ENCODE data around the gene NDUFS7.
"Not testable (repeated sequence)": the region's sequence is repeated elsewhere in the genome, so short reads cannot be mapped to it uniquely, and the experiment has no call there.

Gene NDUFS7

DNA sequence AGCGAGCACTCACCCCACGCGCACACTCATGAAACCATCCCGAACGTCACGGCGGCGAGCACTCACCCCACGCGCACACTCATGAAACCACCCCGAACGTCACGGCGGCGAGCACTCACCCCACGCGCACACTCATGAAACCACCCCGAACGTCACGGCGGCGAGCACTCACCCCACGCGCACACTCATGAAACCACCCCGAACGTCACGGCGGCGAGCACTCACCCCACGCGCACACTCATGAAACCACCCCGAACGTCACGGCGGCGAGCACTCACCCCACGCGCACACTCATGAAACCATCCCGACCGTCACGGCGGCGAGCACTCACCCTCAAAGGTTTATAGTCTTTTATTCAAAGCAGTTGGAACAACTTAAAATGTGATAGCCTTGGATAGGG, 36.4 kb downstream of the NDUFS7 start:
- DNase-seq: not testable (repeated sequence)

DNA sequence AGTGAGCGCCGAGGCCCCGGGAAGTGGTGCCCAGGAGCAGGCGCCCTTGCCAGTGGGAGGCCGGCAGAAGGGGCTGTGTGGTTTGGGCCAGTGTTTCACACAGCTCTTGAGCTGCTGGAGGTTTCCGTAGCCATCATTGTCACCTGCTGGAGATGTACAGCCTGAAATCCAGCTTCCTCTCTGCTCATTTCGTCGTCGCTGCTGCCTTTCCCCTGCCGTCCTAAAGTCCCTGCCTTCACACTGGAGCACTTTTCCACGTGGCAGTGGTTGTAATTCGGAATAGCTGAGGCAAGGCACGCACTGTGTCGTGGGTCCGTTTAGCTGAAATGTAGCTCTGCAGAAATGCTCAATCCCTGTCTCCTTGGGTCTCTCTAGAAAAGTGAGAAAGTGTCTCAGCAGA, 36.9 kb downstream of the NDUFS7 start:
- DNase-seq: no peak

DNA sequence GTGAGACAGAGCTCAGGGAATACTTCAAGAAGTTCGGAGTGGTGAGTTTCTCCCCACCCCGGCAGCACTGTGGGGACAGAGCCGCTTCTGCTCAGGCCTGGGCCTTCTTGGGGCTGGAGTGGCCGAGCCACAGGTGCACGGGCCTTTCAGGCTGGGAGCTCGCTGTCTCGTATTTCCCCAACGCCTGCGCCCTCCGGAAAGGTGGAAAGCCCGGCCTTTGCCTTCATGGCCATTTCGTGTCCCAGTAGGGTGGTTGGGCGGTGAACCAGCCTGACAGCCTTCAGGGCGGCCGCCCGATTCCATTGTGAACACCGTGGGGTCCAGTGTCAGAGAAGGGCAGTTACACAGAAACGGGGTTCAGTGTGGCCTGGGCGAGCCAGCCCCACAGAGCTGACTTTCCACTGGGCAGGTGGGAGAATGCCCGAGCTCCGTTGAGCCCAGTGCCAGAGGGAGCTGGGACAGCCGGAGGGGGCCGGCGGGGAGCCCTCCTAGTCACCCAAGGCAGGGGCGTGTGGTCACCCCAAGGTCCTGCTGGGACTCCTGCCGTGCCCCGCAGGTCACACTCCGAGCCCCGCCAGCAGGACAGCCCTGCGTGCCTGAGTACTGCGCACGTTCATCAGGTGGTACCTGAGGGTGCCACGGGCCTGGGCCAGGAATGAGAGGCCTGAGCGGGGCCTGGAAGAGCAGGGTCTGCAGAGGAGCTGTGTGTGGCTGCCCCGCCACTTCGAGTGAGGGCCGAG, 37.7 kb downstream of the NDUFS7 start:
- DNase-seq: no peak

DNA sequence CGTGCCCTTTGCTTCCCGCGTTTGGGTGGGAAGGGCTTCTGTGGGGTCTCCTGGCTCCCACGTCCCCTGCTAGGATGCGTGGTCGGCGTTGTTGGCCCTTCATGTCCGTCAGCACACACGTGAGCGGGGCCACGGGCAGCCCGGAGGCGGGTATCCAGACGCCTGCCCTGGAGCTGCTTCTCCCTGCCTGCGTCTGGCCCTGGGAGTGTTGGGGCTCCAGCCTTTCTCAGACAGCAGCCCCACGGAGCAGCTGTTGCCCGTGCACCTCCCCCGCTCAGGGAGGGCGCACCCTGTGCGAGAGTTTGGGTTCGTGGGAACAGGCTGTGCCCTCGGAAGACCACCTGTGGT, 38.2 kb downstream of the NDUFS7 start:
- no peak for DNase-seq

DNA sequence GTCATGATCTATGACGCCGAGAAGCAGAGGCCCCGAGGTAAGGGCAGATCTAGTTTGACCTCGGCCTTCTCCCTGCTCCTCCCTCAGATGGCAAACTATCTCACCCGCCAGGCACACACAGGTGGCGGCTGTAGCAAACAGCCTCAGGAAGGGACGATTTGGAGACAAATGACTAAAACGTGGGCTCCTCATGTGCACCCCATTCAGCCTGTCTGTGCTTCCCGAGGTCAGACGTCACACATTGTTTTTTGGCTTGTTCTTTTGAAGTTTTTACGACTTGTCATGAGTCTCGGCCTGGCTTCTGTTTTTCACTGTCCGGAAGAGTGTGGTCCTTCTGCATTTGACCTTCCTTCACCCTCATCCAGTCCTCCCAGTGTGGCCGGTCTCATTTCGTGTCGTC, 38.7 kb downstream of the NDUFS7 start:
- no peak for DNase-seq

DNA sequence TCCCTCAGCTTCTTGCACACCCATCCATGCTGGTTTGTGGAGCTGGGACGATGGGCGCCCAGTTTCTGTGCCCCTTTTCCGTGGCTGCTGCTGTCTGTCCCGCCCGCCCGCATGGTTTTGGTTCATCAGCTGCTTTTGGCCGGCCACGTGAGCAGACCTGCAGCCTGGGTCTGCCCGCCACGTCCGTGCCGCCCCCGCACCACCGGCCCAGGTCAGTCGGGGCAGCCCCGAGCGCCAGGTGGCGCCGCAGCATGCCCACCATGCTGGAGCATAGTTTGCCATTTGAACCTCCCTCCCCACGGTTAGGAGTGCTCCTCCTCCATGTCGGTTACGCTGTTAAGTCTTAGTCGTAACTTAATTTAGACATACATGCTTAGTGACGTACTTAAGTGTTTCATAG, 39.2 kb downstream of the NDUFS7 start:
- no peak for DNase-seq

DNA sequence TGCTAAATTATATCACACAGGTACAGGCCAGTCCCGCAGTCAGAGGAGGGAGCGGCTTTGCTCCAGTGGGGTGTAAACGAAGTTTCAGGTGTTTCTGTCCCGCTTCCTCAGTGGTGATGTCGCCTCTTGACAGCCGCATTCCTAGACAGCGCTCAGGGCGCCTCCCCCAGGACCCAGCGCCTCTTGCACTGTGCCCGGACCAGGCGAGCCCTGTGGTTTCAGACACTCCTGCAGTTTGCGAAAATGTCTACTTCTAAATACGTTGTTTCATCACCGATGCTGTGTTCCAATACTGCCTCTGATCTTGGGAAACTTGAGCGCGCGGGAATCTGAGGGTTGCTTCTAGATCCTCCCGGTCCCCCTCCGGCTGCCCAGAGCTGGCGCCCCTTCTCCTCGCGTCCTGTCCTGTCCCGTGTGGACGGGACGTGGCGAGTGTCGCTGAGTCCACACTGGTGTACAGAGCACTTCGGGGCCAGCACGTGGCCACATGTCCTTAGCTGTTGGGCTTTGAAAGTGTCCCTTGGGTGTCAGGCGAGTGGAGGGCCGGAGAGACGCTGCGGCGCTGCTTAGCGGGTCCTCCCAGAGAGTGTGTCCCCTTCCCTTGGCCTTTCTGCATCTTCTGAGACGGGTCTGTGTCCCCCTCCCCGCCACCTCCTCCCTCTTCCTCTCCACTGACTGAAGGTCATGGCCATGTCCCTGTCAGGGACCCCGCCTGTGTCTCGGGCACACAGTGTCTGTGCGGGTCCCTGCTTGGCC, 39.9 kb downstream of the NDUFS7 start:
- no peak for DNase-seq

DNA sequence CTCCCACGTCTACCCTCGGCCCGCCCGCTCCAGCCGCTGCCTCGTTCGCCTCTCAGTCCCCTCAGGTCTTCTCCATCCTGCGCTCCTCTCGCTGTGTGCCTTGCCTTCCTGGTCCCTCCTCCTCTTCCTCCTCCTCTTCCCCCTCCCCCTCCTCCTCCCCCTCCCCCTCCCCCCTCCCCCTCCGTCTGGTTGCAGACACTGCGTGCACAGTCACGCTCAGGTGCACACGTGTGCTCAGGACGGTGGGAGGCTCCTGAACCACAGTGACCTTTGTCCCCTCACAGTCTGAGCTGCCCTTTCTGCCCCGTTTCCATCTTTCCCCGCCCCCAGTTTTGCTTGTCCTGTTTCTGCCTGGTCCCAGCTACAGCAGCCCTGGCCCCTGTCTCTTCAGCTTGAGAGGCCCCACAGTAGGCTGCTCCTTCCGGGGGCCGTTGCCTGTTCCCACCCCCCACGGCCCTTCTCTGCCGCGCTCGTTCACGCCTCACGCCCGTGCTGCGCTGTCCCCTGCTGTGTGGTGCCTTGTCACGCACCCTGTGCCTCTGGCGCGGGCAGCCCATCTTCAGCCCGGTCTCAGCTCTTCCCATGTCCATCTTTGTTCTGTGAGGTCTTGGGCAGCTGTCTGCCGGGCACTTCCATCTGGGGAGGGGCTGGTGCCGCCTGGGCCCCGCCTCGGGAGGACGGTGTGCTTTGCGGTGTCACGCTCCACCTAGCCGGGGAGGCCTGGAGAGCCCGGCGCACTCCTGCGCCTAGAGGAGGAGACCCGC, 40.7 kb downstream of the NDUFS7 start:
- no peak for DNase-seq

DNA sequence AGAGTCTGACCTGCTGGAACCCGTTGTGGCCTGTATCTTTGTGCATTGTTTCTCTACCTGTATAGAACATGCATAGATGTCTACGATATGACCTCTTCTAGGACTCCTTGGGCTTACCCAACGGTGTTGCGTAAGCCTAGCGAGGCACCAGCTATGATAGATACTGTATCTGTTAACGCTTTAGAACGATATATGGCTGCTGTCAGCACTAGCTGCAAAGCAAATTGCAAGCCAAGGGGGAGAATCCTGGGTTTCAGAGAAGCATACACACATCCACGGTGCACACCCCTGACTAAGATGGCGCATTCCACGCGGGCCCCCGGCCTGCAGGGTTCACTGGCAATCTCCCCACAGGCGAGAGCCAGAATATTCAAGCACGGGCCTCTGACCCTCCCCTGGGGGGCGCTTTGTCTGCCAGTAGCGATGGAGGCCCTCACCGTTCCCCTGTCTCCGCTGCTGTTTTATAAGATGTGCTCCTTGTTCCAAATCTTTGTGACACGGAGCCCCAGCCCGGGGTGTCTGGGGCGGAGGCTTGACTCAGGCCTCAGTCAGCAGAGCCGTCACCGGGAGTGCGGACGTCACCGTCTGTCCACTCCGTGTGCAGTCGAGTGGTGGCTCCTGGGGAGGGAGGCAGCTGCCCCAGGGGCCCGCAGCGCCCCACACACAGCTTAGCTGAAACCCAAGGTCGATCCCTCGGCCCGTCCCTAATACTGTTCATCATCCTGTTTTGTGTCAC, 41.6 kb downstream of the NDUFS7 start:
- DNase-seq: no peak

DNA sequence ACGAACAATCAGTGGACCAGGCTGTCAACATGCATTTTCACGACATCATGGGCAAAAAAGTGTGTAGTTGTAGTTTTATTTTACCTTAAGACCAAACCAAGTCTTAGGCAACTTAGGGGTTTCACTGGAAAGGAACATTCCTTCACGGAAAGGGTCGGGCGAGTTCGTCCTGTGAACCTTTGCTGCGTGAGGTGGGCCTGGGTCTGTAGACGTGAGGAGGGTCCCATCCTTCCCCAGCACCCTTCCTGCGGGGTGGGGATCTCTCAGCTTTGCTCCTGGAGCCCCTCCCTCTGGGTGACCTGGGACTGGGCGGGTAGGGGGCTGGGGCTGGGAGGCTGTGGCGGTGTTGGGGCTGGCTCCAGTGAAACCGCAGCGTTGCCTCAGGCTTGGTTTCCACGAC, 42.2 kb downstream of the NDUFS7 start:
- no peak for DNase-seq

DNA sequence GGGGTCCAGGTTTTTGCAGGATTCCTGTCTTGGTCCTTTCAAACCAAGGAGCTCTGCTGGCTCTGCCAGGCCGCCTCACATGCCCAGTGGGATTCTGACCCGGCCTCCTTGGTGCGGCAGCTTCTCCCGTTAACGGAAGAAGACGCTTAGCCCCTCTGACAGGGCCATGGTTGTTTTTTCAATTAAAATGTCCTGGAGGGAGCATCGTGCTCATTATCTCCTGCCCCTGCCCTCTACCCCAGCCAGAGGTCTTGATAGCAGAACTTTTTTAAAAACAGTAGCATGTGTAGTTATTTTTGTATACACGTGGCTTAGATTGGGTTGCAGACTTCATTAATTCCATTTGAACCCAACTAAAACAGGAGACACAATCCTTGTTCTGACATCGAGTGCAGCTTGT, 43.0 kb downstream of the NDUFS7 start:
- no peak for DNase-seq

DNA sequence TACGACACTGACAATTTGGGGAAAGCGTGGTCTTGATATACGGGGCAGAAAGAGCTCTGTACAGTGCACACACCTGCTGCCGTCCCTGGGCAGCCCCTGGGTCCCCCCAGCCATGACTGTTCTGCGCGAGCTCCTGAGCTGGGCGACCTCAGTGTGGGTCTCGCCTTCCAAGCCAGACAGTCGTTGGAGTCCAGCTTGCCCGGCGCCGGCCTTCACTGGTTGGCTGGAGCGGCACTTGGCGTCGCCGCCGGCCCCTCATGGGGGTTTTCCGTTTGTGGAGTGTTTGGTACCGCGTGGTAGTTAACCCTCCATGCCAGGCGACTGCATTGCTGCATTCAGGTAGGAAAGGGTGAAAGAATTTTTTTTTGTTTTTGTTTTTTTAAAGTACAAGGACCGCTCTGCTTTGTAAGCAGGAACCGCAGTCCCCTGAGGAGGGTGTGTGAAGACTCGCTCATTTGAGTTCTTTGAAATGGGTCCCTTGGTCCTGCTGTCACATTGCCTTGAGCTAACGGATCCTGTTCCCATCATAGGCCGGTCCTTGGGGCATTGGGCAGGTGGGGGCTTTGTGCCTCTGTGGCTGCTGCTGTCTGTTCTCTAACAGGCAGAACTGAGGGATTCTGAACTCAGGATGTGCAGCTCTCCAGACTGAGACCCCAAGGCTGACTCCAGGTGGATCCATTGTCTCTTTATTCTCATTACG, 43.7 kb downstream of the NDUFS7 start:
- no peak for DNase-seq

DNA sequence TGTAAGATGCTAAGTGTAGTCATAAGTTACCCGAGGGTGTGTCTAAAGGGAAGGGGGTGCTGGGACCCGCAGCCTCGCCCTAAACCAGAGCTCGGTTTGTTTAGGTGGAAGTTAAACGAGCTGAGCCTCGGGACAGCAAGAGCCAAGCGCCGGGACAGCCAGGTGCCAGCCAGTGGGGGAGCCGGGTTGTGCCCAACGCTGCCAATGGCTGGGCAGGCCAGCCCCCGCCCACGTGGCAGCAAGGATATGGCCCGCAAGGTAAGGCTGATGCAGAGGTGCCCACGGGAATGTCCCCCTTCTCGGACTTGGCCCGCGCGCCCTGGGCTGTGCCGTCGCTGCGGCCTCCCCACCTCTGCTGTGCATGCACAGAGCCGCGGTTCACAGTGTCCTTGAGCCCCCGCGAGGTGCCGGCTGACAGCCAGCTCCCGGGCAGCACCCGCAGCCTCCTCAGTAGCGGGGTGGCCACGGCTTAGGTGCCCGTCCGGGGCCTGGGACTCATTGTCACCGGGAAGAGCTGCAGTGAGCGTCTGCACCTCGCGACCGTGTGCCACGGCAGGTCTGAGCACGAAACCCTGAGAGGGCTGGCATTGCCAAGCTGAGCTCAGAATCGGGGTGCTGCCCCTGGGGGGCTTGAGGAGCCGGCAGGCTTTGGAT, 45.2 kb downstream of the NDUFS7 start:
- DNase-seq: no peak

DNA sequence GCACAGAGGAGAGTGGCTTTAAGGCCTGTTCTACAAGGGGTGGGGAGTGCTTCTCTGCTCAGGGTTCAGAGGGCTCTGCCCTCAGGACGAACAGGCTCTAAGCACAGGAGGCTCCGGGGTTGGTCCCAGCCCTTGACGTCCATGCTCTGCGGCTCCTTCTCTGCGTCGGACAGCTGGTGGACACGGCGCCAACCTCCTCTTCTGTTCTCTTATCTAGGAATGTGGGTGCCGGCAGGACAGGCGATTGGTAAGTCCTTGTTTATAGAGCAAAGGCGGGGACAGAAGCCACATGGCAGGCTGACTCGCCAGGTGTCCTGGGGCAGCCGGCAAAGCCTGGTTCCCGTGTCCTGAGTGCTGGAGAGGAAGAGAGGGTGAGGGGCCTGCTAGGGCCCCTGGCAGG, 46.0 kb downstream of the NDUFS7 start:
- DNase-seq: no peak

DNA sequence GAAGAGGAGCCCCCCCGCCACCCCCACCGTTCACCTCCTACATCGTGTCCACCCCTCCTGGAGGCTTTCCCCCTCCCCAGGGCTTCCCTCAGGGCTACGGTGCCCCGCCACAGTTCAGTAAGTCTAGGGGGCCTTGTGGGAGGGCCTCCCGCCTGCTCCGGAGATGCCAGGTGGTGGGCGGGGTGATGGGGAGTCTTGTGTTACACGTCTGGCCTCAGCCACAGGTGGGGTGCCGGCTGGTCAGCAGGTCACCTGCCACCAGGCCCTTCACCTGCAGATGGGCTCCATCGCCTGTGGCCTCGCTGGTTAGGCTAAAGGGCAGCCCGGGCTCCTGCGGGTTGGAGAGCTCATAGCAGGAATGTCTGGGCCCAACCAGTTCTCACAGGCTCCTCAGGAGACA, 46.5 kb downstream of the NDUFS7 start:
- no peak for DNase-seq

DNA sequence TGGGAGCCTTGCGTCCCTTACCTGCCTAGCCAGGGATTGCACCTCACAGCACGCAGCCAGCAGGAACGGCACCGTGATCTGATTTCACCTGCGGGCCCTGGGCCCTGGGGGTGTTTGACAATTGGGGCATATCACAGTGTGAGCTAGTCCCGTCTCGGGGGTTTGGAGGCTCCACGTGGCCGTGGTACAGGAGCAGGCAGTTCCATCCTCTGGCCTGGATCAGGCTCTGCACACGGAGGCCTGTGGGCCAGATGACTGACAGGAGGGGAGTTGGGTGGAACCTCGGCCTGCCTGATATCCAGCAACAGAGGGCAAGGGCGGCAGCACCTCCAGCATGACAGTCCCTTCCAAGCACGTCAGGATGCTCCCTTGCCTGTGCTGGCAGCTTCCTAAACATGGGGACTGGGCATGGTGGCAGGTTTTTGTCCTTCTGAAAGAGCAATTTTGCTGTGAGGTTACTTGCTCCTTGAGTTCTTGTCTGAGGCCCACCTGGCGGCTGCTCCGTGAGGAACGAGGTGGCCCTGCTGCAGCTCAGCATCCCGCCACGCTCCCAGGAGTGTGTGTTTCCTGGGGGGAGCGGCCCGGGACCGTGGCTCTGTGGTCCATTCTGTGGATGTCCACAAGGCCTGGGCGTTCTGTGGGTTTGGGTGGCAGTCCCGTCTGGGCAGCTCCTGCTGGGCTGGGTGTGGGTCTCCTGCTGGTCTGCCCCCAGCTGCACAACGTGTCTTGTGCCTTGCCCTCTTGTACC, 48.2 kb downstream of the NDUFS7 start:
- DNase-seq: no peak

DNA sequence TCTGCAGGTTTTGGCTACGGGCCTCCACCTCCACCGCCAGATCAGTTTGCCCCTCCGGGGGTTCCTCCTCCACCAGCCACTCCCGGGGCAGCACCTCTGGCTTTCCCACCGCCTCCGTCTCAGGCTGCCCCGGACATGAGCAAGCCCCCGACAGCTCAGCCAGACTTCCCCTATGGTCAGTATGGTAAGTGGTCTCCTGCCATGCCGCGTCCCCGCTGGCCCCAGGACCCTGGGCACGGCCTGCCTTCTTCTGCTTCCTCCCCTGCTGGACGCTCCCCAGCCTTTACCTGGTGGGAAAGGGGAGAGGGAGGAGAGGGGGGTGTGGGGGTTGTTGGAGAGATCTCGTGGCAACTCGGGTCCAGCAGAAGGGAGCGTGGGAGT, 48.8 kb downstream of the NDUFS7 start:
- DNase-seq: no peak

DNA sequence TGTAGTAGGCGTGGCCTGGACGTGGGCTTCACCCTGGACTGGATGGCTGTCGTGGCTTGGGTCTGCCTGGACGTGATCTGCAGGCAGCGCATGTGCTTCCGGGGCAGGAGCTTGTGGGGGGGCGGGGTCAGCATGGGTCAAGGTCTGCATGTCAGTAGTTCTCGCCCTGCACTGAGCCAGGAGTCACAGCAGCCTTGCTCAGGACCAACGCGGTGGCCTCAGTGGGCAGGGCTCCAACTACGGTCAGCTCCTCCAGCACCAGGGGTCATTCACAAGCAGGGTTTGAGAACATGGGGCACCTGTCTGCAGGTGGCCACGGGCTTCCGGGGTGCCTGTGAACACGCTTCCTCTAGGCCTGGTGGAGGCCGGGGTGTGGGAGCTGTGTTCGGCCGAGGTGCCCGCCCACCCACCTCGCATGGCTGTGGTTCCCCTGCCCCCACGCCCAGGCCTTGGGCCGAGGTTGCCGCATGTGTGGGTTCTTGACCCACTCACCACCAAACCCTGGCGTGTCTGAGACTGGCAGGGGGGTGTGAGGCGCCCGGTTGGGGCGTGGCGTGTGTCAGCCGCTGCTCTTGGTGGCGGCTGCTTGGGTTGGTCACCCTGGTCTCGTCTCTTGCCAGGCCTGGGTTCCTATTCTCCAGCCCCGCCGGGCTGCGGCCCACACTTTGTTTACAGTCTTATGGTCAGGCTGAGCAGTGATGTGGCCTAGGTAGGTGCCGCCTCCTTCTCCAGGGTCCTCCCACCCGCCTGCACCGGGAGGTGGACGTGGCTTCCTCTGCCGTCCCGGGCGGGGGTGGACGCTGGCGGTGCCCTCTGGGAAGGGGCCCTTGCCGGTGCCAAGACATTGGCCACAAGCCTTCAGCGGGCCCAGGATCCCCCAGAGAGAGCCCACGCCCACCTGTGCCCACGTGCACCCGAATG, 49.7 kb downstream of the NDUFS7 start:
- DNase-seq: no peak

DNA sequence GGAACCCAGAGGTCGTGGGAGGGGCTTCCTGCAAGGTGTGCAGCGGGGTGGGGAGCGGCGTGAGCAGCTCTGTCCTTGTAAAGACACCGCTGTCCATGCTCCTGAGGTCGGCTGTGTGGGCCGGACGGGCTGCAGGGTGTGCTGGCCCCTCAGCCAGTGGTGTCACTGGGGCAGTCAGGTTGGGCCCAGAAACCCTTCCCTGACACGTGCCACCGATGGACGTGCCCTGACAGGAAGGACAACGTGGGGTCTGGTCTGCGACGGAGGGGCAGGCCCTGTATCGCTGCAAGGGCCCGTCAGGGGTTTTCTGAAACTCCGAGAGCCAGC, 50.3 kb downstream of the NDUFS7 start:
- no peak for DNase-seq

DNA sequence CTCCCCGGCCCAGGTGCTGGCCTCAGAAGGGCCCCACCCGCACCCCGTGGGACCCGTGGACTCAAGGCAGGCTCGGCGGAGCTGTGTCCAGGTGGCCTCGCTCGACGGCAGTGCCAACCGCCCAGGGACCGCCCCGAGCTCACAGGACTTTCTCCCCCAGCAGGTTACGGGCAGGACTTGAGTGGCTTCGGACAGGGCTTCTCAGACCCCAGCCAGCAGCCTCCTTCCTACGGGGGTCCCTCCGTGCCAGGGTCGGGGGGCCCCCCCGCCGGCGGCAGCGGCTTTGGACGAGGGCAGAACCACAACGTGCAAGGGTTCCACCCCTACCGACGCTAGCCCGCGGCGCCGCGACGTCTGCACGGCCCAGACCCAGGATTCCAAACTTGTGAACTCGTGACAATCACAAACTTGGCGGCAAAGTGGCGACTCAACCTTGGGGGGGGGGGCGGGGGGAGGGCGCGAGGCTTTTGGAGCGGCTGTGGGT, 50.9 kb downstream of the NDUFS7 start:
- DNase-seq: no peak
